ENCODE measurements around the gene CNPY3. TPM values are rescaled to one million over a fixed set of nuclear protein-coding genes. Genes with fewer than 3 reads are reported as not detected.
"Not testable (repeated sequence)": the region's sequence is repeated elsewhere in the genome, so short reads cannot be mapped to it uniquely, and the experiment has no call there.

CNPY3 gene
- polyA plus RNA-seq (2012; ENCODE audit: missing spikeins), result 46.0 TPM

DNA sequence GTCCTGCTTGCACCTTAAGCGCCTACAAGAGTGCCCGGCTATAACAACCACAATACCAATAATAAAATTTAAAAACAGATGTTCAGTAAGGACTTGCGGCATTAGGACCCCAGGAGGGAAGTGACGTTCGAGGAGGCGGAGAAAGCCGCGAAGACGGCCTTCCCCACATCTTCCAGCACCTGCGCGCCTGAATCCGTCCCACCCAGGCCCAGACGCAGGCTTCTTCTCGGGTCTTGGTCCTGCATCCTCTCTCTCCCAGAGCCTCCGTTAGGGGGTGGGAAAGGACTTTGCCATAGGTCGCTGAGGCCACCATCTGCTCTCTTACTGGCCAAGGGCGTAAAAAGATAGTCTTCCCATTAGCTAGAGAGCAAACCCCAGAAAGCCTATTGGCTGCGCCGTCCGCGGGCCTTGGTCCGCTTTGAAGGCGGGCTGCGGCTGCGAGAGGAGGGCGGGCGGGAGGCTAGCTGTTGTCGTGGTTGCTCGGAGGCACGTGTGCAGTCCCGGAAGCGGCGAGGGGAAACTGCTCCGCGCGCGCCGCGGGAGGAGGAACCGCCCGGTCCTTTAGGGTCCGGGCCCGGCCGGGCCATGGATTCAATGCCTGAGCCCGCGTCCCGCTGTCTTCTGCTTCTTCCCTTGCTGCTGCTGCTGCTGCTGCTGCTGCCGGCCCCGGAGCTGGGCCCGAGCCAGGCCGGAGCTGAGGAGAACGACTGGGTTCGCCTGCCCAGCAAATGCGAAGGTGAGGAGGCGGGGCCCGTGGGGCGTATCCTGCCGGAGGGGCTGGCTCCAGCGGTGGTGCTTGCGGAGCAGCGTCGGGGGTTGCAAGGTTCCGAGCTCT is at the start of gene CNPY3:
Gene CNPY3, plus strand, starts transcription at position 495 of the 835 bp plus-strand sequence. Its CDS starts 91 bp downstream, at position 586.
- peak; percentile 69 for TF ChIP-seq POLR2A (IDR thresholded peaks at IDR 0.05; ENCODE audit: low read depth, low read length)
- peak; percentile 69 for TF ChIP-seq POLR2AphosphoS5 (IDR thresholded peaks at IDR 0.05; ENCODE audit: low read depth, low read length)
- peak; percentile 34; the same call in 1 of the 2 replicates for TF ChIP-seq TAF1 (IDR thresholded peaks at IDR 0.05; ENCODE audit: borderline replicate concordance, low read depth, low read length)
- peak; percentile 78 for DNase-seq (ENCODE audit: insufficient read length)
- FAIRE-seq, result peak; percentile 97

DNA sequence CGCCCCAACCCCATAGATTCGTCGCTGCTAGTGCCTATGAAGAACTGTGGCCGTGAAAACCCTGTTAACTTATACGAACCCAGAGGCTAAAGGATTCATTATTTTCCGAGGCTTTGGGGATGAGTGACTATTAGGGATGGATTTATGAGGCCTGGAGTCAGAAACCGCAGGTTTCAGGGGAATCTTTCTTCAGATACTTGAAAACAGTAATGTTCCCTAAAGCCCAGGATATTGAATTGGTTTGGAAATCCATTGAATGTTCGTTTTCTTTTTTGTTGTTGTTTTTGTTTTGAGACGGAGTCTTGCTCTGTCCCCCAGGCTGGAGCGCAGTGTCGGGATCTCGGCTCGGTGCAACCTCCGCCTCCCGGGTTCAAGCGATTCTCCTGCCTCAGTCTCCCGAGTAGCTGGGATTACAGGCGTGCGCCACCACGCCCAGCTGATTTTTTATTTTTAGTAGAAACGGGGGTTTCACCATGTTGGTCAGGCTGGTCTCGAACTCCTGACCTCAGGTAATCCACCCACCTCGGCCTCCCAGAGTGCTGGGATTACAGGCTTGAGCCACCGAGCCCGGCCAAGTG is 49.0 kb upstream of the CNPY3 start:
- not testable (repeated sequence) for FAIRE-seq; DNase-seq (ENCODE audit: insufficient read length)

DNA sequence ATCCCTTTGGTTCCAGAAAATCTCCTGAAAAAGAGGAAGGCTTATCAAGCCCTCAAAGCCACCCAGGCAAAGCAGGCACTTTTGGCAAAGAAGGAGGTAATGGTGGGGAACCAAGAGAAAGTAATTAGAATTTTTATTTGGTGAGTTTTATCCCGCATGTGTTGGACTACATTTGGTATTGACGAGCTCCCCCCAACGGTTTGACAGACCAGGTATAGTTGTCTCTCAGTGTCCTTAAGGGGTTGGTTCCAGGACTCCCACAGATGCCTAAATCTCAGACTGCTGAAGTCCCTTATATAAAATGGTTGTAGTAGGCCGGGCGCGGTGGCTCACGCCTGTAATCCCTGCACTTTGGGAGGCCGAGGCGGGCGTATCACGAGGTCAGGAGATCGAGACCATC is 48.4 kb upstream of the CNPY3 start:
- DNase-seq (ENCODE audit: insufficient read length); FAIRE-seq: not testable (repeated sequence)

DNA sequence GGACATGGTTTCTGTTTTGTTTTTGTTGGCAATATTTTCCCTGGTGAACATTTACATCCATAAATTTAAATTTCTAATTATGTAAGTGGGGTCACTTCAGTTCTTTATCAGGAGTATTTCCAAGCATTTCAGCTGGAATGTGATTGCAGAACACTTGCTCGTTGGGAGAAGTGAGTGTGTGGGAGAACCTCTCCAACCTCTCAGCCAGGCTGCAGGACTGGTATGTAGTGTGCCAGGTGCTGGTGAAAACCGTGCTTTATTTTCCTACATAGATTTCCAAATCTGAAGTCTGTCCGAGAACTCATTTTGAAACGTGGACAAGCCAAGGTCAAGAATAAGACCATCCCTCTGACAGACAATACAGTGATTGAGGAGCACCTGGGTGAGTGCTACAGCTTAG is 43.6 kb upstream of the CNPY3 start:
- FAIRE-seq (no peak), DNase-seq (ENCODE audit: insufficient read length) (no peak)
- TF ChIP-seq POLR2A (IDR thresholded peaks at IDR 0.05; ENCODE audit: low read depth, low read length) (no peak), POLR2AphosphoS5 (IDR thresholded peaks at IDR 0.05; ENCODE audit: low read depth, low read length) (no peak), TAF1 (IDR thresholded peaks at IDR 0.05; ENCODE audit: borderline replicate concordance, low read depth, low read length) (no peak)

DNA sequence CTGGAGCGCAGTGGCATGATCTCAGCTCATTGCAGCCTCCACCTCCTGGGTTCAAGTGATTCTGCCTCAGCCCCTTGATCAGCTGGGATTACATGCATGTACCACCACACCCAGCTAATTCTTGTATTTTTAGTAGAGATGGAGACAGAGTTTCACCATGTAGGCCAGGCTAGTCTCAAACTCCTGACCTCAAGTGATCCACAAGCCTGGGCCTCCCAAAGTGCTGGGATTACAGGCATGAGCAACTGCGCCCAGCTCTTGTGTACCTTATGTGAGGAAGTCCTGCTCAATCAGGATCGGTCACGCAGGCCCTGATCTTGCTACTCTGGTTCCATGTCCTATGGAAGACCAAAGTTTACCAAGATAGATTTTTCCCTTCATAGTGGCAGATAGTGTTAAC is 41.1 kb upstream of the CNPY3 start:
- not testable (repeated sequence) for DNase-seq (ENCODE audit: insufficient read length); FAIRE-seq

DNA sequence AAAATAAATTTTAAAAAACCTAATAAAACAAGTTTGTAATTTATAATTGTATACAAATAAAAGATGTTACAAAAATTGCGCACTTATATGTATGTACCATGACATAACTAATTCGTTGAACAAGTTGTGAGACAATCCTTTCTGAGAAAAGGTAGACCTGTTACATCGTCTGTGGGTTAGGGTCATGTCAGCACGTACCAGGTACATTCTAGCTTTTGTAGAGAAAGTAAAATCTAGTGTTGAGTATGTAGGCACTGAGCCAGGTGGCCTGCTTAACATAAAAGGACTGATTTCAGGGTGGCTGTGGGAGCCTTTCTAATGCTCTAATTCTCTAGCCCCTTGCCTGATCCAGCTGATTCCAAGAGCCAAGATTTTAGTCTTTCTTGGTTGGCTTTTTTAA is 39.5 kb upstream of the CNPY3 start:
- TF ChIP-seq POLR2A (IDR thresholded peaks at IDR 0.05; ENCODE audit: low read depth, low read length), result no peak
- TF ChIP-seq POLR2AphosphoS5 (IDR thresholded peaks at IDR 0.05; ENCODE audit: low read depth, low read length), result no peak; the same call in 1 of the 2 replicates
- no peak for TF ChIP-seq TAF1 (IDR thresholded peaks at IDR 0.05; ENCODE audit: borderline replicate concordance, low read depth, low read length)
- no peak for DNase-seq (ENCODE audit: insufficient read length)
- FAIRE-seq, result no peak

DNA sequence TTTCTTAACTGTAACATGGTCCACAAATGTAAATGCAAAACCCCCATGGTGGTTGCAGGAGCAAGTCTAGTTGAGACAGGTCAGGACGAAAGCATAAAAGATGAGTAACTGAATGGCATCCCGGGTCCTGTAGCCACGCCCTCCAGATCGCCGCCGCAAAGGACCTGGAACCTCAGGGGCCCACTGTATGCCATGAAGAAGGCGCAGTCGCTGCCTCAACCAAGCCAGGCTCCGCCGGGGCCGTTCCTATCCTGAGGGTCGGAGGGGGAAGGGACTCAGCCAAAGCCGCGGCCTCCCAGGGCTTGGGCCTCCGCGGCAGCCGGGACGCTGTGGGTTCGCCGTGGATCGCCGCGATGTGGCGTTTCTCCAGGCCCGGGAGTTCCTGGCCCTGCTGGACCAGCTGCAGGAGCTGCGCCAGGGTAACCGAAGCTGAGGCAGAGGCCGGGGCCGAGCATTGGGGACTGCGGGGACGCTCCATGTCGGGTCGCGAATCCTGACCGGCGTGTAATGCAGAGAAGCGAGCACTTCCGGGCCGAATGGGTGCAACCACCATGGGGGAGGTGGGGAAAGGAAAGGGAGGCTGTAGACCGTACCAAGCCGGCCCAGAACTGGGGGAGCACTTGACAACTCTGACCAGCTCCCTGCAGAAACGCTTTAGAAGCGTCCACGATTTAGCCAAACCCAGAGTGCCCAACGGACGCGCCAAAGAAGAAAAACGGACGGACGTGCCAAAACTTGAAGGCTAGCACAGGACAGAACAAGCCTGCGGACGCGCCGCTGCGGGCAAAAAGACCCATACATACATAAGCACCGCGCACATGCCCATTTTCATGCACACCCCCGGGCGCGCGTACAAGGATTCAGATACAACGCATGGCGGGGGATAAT is 38.7 kb upstream of the CNPY3 start:
- peak; percentile 90 for FAIRE-seq
- TF ChIP-seq POLR2AphosphoS5 (IDR thresholded peaks at IDR 0.05; ENCODE audit: low read depth, low read length) (peak; percentile 96), TAF1 (IDR thresholded peaks at IDR 0.05; ENCODE audit: borderline replicate concordance, low read depth, low read length) (peak; percentile 85), POLR2A (IDR thresholded peaks at IDR 0.05; ENCODE audit: low read depth, low read length) (peak; percentile 96)
- peak; percentile 90 for DNase-seq (ENCODE audit: insufficient read length)

DNA sequence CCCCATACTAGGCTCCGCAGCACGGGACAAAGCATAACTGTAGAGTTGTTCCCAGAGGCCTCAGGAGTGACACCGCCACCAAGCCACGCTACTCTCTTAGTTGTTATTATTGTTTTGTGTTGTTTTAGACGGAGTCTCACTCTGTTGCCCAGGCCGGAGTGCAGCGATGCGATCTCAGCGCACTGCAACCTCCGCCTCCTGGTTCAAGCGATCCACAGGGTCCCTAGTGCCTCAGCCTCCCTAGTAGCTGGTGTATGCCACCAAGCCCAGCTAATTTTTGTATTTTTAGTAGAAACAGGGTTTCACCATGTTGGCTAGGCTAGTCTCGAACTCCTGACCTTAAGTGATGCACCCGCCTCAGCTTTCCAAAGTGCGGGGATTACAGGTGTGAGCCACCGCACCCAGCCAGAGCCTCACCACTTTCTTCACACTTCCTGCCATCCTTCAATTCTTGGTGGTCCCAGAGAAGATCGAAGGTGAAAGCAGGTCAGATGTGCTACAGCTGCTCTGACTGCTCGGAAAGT is 38.0 kb upstream of the CNPY3 start:
- TF ChIP-seq POLR2A (IDR thresholded peaks at IDR 0.05; ENCODE audit: low read depth, low read length) (no peak), POLR2AphosphoS5 (IDR thresholded peaks at IDR 0.05; ENCODE audit: low read depth, low read length) (no peak), TAF1 (IDR thresholded peaks at IDR 0.05; ENCODE audit: borderline replicate concordance, low read depth, low read length) (no peak)
- FAIRE-seq, result no peak
- no peak for DNase-seq (ENCODE audit: insufficient read length)

DNA sequence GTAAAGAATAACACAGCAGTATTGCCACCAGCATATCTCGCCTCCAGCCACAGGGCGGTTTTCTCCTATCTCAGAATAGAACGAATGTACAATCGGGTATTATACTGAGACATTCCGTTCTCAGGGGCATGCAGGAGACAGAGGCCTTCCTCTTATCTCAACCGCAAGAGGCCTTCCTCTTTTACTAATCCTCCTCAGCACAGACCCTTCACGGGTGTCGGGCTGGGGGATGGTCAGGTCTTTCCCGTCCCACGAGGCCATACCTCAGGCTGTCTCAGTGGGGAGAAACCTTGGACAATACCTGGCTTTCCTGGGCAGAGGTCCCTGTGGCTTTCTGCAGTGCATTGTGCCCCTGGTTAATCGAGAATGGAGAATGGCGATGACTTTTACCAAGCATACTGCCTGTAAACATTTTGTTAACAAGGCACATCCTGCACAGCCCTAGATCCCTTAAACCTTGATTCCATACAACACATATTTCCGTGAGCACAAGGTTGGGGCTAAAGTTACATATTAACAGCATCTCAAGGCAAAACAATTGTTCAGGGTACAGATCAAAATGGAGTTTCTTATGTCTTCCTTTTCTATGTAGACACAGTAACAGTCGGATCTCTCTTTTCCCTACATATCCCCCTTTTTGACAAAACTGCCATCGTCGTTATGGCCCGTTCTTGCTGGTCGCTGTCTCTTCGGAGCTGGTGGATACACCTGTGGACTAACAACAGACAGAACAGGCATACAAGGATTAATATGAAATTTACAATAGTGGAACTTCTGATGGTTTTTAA is 35.0 kb upstream of the CNPY3 start:
- DNase-seq (ENCODE audit: insufficient read length); FAIRE-seq: not testable (repeated sequence)

DNA sequence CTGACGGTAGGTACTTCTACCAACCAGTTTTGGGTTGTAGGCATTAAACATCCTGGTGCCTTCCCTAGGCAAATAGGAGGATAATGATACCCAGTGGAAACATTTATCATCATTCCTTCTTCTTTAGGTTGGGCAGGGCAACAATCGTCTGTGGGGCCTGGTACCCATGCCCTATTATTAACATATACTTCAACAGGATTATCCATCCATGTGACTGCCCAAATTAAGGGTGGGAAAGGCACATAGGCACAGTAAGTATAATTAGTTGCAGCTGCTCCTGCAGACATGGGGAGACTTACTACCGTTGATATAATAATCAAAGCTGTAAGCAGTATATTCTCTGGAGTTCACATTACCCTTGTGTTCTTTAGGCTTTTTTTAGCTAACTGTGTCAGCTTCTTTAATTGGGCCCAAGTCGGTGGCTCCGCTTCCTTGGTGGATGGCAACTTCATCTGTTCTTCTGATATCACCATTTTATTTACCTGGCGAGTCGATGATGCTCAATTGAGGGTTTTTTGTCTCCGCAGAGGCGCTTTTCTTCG is 33.0 kb upstream of the CNPY3 start:
- FAIRE-seq (no peak), DNase-seq (ENCODE audit: insufficient read length) (no peak)
- TF ChIP-seq POLR2A (IDR thresholded peaks at IDR 0.05; ENCODE audit: low read depth, low read length) (no peak), POLR2AphosphoS5 (IDR thresholded peaks at IDR 0.05; ENCODE audit: low read depth, low read length) (no peak), TAF1 (IDR thresholded peaks at IDR 0.05; ENCODE audit: borderline replicate concordance, low read depth, low read length) (no peak)

DNA sequence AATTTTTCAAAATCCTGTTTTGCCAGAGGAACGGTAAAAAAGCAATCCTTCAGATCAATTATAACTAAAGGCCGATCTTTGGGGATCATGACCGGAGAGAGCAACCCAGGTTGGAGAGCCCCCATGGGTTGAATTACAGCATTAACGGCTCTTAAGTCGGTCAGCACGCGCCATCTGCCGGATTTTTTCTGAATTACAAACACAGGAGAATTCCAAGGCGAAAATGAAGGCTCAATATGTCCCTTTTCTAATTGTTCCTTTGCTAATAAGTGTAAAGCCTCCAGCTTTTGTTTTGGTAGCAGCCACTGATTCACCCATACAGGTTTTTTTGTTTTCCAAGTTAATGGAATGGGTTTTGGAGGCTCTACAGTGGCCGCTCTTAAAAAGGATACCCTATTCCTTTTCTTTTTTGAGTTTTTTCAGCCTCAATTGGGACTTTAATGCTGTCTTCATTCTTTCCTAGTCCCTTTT is 30.4 kb upstream of the CNPY3 start:
- TF ChIP-seq POLR2AphosphoS5 (IDR thresholded peaks at IDR 0.05; ENCODE audit: low read depth, low read length), result no peak
- TF ChIP-seq POLR2A (IDR thresholded peaks at IDR 0.05; ENCODE audit: low read depth, low read length), result no peak
- no peak for TF ChIP-seq TAF1 (IDR thresholded peaks at IDR 0.05; ENCODE audit: borderline replicate concordance, low read depth, low read length)
- DNase-seq (ENCODE audit: insufficient read length), result no peak
- FAIRE-seq, result peak; percentile 30
